ENCODE results near the gene PRSS50. TPM values are rescaled to one million over a fixed set of nuclear protein-coding genes. Genes with fewer than 3 reads are reported as not detected.
"Not testable (repeated sequence)": the region's sequence is repeated elsewhere in the genome, so short reads cannot be mapped to it uniquely, and the experiment has no call there.

PRSS50 gene
- polyA plus RNA-seq, 3 donors: 2.6 to 5.1 (median 3.8) TPM

GRCh38 chr3:46709721-46710120 lies 7.9 kb downstream of the PRSS50 start:
- no peak for DNase-seq

GRCh38 chr3:46709157-46709654 lies 8.5 kb downstream of the PRSS50 start:
- no peak for DNase-seq

GRCh38 chr3:46708401-46709156 lies 9.1 kb downstream of the PRSS50 start:
- DNase-seq: no peak

GRCh38 chr3:46707601-46708011 lies 10.1 kb downstream of the PRSS50 start:
- no peak for DNase-seq

GRCh38 chr3:46706771-46707582 lies 10.7 kb downstream of the PRSS50 start:
- no peak for DNase-seq

GRCh38 chr3:46705751-46706552 lies 11.7 kb downstream of the PRSS50 start:
- no peak for DNase-seq

- DNase-seq: peak; percentile 63
Observed at GRCh38 chr3:46705022-46705530, 12.6 kb downstream of the PRSS50 start.

- not testable (repeated sequence) for DNase-seq
Observed at GRCh38 chr3:46704346-46704745, 13.3 kb downstream of the PRSS50 start.

- no peak for DNase-seq
Observed at GRCh38 chr3:46703013-46703520, 14.6 kb downstream of the PRSS50 start.

GRCh38 chr3:46702246-46703012 lies 15.2 kb downstream of the PRSS50 start:
- no peak for DNase-seq

- no peak for DNase-seq
Observed at GRCh38 chr3:46701181-46701939, 16.3 kb downstream of the PRSS50 start, which contains the start of gene TMIE. TSS of gene TMIE (plus strand) at chr3:46701392. CDS start at chr3:46701488, 96 bp downstream.

- DNase-seq: peak; percentile 63
Observed at GRCh38 chr3:46700772-46701171, 16.9 kb downstream of the PRSS50 start.

- DNase-seq: no peak
Observed at GRCh38 chr3:46699676-46700523, 17.8 kb downstream of the PRSS50 start.

GRCh38 chr3:46695962-46696894 lies 21.4 kb downstream of the PRSS50 start:
- no peak for DNase-seq

- DNase-seq: no peak
Observed at GRCh38 chr3:46695177-46695961, 22.3 kb downstream of the PRSS50 start.

GRCh38 chr3:46694520-46694919 lies 23.1 kb downstream of the PRSS50 start:
- DNase-seq: no peak

- no peak for DNase-seq
Observed at GRCh38 chr3:46693892-46694226, 23.8 kb downstream of the PRSS50 start.

Data from renal pelvis (tissue), 4 donors.